H1 (cell line): Measurements from ENCODE around the gene FAM221B. TPM values are rescaled to one million over a fixed set of nuclear protein-coding genes. Genes with fewer than 3 reads are reported as not detected.
A peak's percentile ranks its signal among the peaks of the same experiment; 100 is the strongest.

ENCODE experiments used
- CTCF ChIA-PET: fragments of 300-600 bp; sonication (Branson Sonifier 250); formaldehyde crosslinking; loops from one replicate; lab custom pipeline; 2021; ENCODE audit not compliant: partially characterized antibody; lab: Charles Lee
- POLR2A ChIA-PET: fragments of 300-600 bp; sonication (Branson Sonifier 250); formaldehyde crosslinking; loops from one replicate; lab custom pipeline; 2021; ENCODE audit warnings: inconsistent platforms; ENCODE audit not compliant: partially characterized antibody; lab: Charles Lee
- DNase-seq, 2 experiments: peaks; one replicate each; pipeline versions ENCODE4 v3.0.0 to v3.0.0-alpha.2; 2010 to 2022; ENCODE audit warnings: low spot score in 2 of 2, low read depth in 1 of 2, mixed read lengths in 1 of 2
- FAIRE-seq: peaks from 2 replicates; lab custom pipeline; 2011; peaks lifted over from hg19 to GRCh38; lab: Jason Lieb, UNC
- H2AFZ ChIP-seq: 2 replicates; pipeline ENCODE4 v1.8.1; 2012; ENCODE audit warnings: low read length, inconsistent platforms
- H2AK5ac ChIP-seq: 2 replicates; pipeline ENCODE4 v1.6.1; 2013; ENCODE audit warnings: low read depth, low read length
- H2BK120ac ChIP-seq: replicated peaks from 2 replicates; pipeline ENCODE3; 2013; ENCODE audit warnings: low read depth, low read length, inconsistent platforms
- H2BK12ac ChIP-seq: 2 replicates; pipeline ENCODE4 v1.6.1; 2013; ENCODE audit warnings: low read depth, low read length
- H2BK15ac ChIP-seq: 2 replicates; pipeline ENCODE4 v1.6.1; 2013; ENCODE audit warnings: low read length
- H2BK20ac ChIP-seq: 2 replicates; pipeline ENCODE4 v1.6.1; 2013; ENCODE audit warnings: low read length
- H2BK5ac ChIP-seq: 2 replicates; pipeline ENCODE4 v1.6.1; 2013; ENCODE audit warnings: low read depth, low read length
- H3K14ac ChIP-seq: 2 replicates; pipeline ENCODE4 v1.6.1; 2013; ENCODE audit warnings: inconsistent platforms; ENCODE audit not compliant: insufficient read length
- H3K18ac ChIP-seq: 2 replicates; pipeline ENCODE4 v1.6.1; 2013; ENCODE audit warnings: low read length; ENCODE audit errors: extremely low read depth
- H3K23ac ChIP-seq: 2 replicates; pipeline ENCODE4 v1.6.1; 2013; ENCODE audit warnings: inconsistent platforms; ENCODE audit not compliant: insufficient read length
- H3K23me2 ChIP-seq: 2 replicates; pipeline ENCODE4 v1.6.1; 2013; ENCODE audit warnings: low read depth, low read length
- H3K27ac ChIP-seq: 2 replicates; pipeline ENCODE4 v1.6.1; 2011; ENCODE audit warnings: low read depth, low read length, inconsistent platforms
- H3K27me3 ChIP-seq, 4 experiments: replicated peaks in 1 of 4; 1 replicate in 1 of 4; 2 replicates in 3 of 4; pipeline versions ENCODE4 v1.6.1 to v1.8.1; 2011 to 2013; ENCODE audit warnings: low read length in 3 of 4, mild to moderate bottlenecking in 3 of 4, inconsistent platforms in 2 of 4, mixed read lengths in 2 of 4, moderate library complexity in 1 of 4; ENCODE audit not compliant: control insufficient read depth in 3 of 4, insufficient read depth in 3 of 4; ENCODE audit errors: extremely low read depth in 1 of 4
- H3K36me3 ChIP-seq, 4 experiments: 2 replicates each; pipeline versions ENCODE4 v1.6.1 to v1.8.1; 2011 to 2013; ENCODE audit warnings: mild to moderate bottlenecking in 4 of 4, low read length in 3 of 4, moderate library complexity in 2 of 4, control low read depth in 1 of 4, inconsistent platforms in 1 of 4; ENCODE audit not compliant: insufficient read depth in 4 of 4, control insufficient read depth in 2 of 4
- H3K4ac ChIP-seq: replicated peaks from 2 replicates; pipeline ENCODE3; 2013; ENCODE audit warnings: low read length, low read depth, mixed read lengths, inconsistent platforms; ENCODE audit not compliant: insufficient read length
- H3K4me1 ChIP-seq, 4 experiments: replicated peaks in 1 of 4; 1 replicate in 1 of 4; 2 replicates in 3 of 4; pipeline versions ENCODE4 v1.6.1 to v1.8.1; 2011 to 2013; ENCODE audit warnings: low read length in 3 of 4, inconsistent platforms in 2 of 4, mixed read lengths in 1 of 4; ENCODE audit not compliant: insufficient read depth in 4 of 4, control insufficient read depth in 3 of 4
- H3K4me2 ChIP-seq, 2 experiments: 2 replicates each; pipeline versions ENCODE4 v1.6.1 to v1.8.1; 2011 to 2013; ENCODE audit warnings: low read depth in 2 of 2, low read length in 2 of 2, control low read depth in 1 of 2, inconsistent platforms in 1 of 2, mild to moderate bottlenecking in 1 of 2; ENCODE audit not compliant: insufficient read depth in 1 of 2
- H3K4me3 ChIP-seq, 4 experiments: fragments of 200-600, 300-600 bp in 1 of 4; sonication (generic), shearing (Covaris generic), sonication (Bioruptor Twin) in 1 of 4; 2 replicates each; pipeline versions ENCODE4 v1.5.1 to v1.8.1; 2011 to 2016; ENCODE audit warnings: low read length in 4 of 4, low read depth in 3 of 4, control low read depth in 2 of 4, inconsistent platforms in 2 of 4, mild to moderate bottlenecking in 2 of 4, mixed read lengths in 1 of 4, moderate library complexity in 1 of 4; ENCODE audit not compliant: insufficient read depth in 2 of 4; ENCODE audit errors: extremely low read depth in 1 of 4
- H3K56ac ChIP-seq: replicated peaks from 2 replicates; pipeline ENCODE3; 2013; ENCODE audit warnings: low read depth, mild to moderate bottlenecking, mixed read lengths, low read length, inconsistent platforms; ENCODE audit not compliant: insufficient read length
- H3K79me1 ChIP-seq: 2 replicates; pipeline ENCODE4 v1.6.1; 2013; ENCODE audit warnings: low read depth, low read length, control low read depth
- H3K79me2 ChIP-seq, 2 experiments: 2 replicates each; pipeline versions ENCODE4 v1.6.1 to v1.8.1; 2012 to 2013; ENCODE audit warnings: low read length in 2 of 2, mild to moderate bottlenecking in 2 of 2, inconsistent platforms in 1 of 2; ENCODE audit not compliant: insufficient read depth in 2 of 2, control insufficient read depth in 1 of 2
- H3K9ac ChIP-seq, 4 experiments: replicated peaks in 1 of 4; 1 replicate in 1 of 4; 2 replicates in 3 of 4; pipeline versions ENCODE4 v1.6.1 to v1.8.1; 2011 to 2013; ENCODE audit warnings: low read depth in 3 of 4, low read length in 3 of 4, control low read depth in 2 of 4, mild to moderate bottlenecking in 2 of 4, moderate library complexity in 2 of 4, inconsistent platforms in 1 of 4; ENCODE audit errors: extremely low read depth in 1 of 4
- H3K9me3 ChIP-seq, 2 experiments: 2 replicates each; pipeline versions ENCODE4 v1.6.1 to v1.8.1; 2012 to 2013; ENCODE audit warnings: mild to moderate bottlenecking in 2 of 2, moderate library complexity in 2 of 2, control low read depth in 1 of 2, inconsistent platforms in 1 of 2, low read depth in 1 of 2, low read length in 1 of 2, mixed read lengths in 1 of 2; ENCODE audit not compliant: insufficient read depth in 2 of 2
- H4K20me1 ChIP-seq, 2 experiments: replicated peaks in 1 of 2; 2 replicates each; pipeline versions ENCODE3 to v1.8.1; 2011 to 2013; ENCODE audit warnings: inconsistent platforms in 2 of 2, low read length in 2 of 2, mild to moderate bottlenecking in 1 of 2; ENCODE audit not compliant: insufficient read depth in 2 of 2, control insufficient read depth in 1 of 2
- H4K5ac ChIP-seq: 2 replicates; pipeline ENCODE4 v1.6.1; 2013; ENCODE audit warnings: low read length, low read depth, mixed read lengths, inconsistent platforms; ENCODE audit not compliant: insufficient read length
- H4K8ac ChIP-seq: 2 replicates; pipeline ENCODE4 v1.8.0; 2013; ENCODE audit warnings: mild to moderate bottlenecking, moderate library complexity, low read length, inconsistent platforms; ENCODE audit not compliant: insufficient read depth; ENCODE audit errors: extremely low read depth
- H4K91ac ChIP-seq: replicated peaks from 2 replicates; pipeline ENCODE3; 2013; ENCODE audit warnings: low read length, mixed read lengths, inconsistent platforms; ENCODE audit not compliant: insufficient read length
- ATF3 ChIP-seq: IDR thresholded peaks from 2 replicates; pipeline ENCODE4 v1.6.1; 2011; ENCODE audit warnings: low read depth, mild to moderate bottlenecking, low read length; ENCODE audit not compliant: insufficient read depth
- CHD1 ChIP-seq: IDR thresholded peaks from 2 replicates; pipeline ENCODE4 v1.6.1; 2012; ENCODE audit warnings: low read depth, low read length, improper control_type of control experiment
- EZH2 ChIP-seq: fragments of 200-600 bp; sonication (generic); IDR thresholded peaks from 2 replicates; pipeline ENCODE4 v1.7.1; 2012; ENCODE audit warnings: low read depth, mild to moderate bottlenecking, moderate library complexity, low read length, inconsistent platforms; ENCODE audit not compliant: severe bottlenecking
- FOSL1 ChIP-seq: IDR thresholded peaks from 2 replicates; pipeline ENCODE4 v1.6.1; 2011; ENCODE audit warnings: mild to moderate bottlenecking, low read depth, low read length, moderate library complexity; ENCODE audit not compliant: insufficient read depth
- NANOG ChIP-seq: IDR thresholded peaks from 2 replicates; pipeline ENCODE4 v1.6.1; 2011; ENCODE audit warnings: low read length, low read depth, mild to moderate bottlenecking, inconsistent platforms; ENCODE audit not compliant: insufficient read depth, poor library complexity, severe bottlenecking
- NRF1 ChIP-seq: IDR thresholded peaks from 2 replicates; pipeline ENCODE4 v1.6.1; 2011; ENCODE audit warnings: mild to moderate bottlenecking, low read depth, low read length, improper control_type of control experiment
- PHF8 ChIP-seq: fragments of 200-600 bp; sonication (generic); conservative IDR thresholded peaks from 2 replicates; pipeline ENCODE4 v1.7.1; 2012; ENCODE audit warnings: low read depth, mild to moderate bottlenecking, inconsistent platforms, low read length, moderate library complexity
- RFX5 ChIP-seq: IDR thresholded peaks from 2 replicates; pipeline ENCODE4 v1.6.1; 2011; ENCODE audit warnings: low read depth, low read length, improper control_type of control experiment, borderline replicate concordance
- SIX5 ChIP-seq: IDR thresholded peaks from 2 replicates; pipeline ENCODE4 v1.6.1; 2011; ENCODE audit warnings: mild to moderate bottlenecking, low read depth, low read length
- TCF12 ChIP-seq: IDR thresholded peaks from 2 replicates; pipeline ENCODE4 v1.6.1; 2011; ENCODE audit warnings: low read depth, mild to moderate bottlenecking, low read length
- YY1 ChIP-seq: IDR thresholded peaks from 2 replicates; pipeline ENCODE4 v1.6.1; 2011; ENCODE audit warnings: low read depth, mild to moderate bottlenecking, low read length
- WGBS, 2 experiments: shearing (Covaris generic) in 1 of 2; methylation state at CpG; one replicate each; pipeline versions ENCODE4 v1.1.6 to v1.1.7; 2013 to 2015; ENCODE audit warnings: low lambda C conversion rate in 2 of 2, mixed read lengths in 2 of 2, inconsistent platforms in 1 of 2, low coverage in 1 of 2, missing lambda C conversion rate in 1 of 2; ENCODE audit not compliant: insufficient replicate concordance in 2 of 2, insufficient coverage in 1 of 2, insufficient read length in 1 of 2; ENCODE audit errors: extremely low coverage in 1 of 2, missing lambda C conversion rate in 1 of 2; 5-methylcytosine and 5-hydroxymethylcytosine counted together
- polyA plus RNA-seq, 7 experiments: library from polyadenylated mRNA; depleted of rRNA in 3 of 7; stranded (reverse) in 5 of 7; unstranded in 2 of 7; fragments of >200 nt in 5 of 7; fragments of 200-250 nt in 2 of 7; gene quantifications; 1 replicate in 5 of 7; 2 replicates in 1 of 7; 4 replicates in 1 of 7; pipeline versions ENCODE4 v1.2.1 to v1.2.3, GENCODE V29; 2011 to 2013; ENCODE audit warnings: missing spikeins in 2 of 7, mixed read lengths in 2 of 7
- total RNA-seq: library from RNA; stranded (reverse); fragmentation: NEBNext Ultra II Directional; extraction: Animal tissue kit (Norgen Biotek cat#: 25700); gene quantifications from 2 replicates; pipeline ENCODE4 v1.2.1, GENCODE V29; 2021

The FAM221B gene
- total and polyA plus RNA-seq, 2 of the 8 experiments (the other 6 are each of a cell fraction or from before 2014, with no cell fraction given), result not detected

DNA sequence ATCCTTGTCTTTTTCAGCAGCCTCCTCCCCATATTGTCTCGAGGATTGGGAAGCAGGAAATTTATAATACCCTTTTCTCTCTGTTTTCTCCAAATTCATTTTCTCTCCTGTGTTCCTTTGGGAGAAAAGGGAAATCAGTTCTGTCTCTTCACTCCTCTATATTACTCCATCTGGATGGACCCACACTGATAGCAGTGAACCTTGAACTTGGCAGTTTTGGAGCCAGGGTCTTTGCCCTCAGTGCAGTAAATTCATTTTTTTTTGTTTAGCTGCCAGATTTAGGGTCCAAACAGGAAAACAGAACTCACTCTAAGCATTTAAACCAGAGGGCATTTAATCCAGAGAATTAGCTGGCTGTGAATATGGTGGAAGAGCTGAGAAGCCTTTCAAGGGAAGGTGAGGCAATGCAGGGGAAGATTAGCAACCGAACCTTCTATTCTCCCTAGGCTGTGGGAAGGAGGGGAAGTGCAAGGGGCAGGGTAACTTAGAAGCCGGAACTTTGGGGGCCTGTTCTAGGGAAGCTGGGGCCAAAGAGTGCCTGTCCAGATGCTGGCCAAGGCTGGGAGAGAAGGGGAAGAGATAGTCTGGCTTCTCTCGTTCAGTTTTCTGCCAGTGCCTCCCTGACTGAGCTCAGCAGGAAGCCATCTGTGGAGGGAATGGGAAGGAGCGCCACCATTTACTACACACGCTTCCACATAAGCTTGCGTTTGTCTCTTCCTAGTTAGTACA is 53.5 kb downstream of the FAM221B start:
- H2BK5ac ChIP-seq, result peak overlapping the region; percentile 56; the same call in 1 of the 2 replicates
- CTCF ChIA-PET, result interaction anchor here (0.6 to 3.8 kb wide), 13 partner anchors 12 to 245 kb away, joined by 3 to 29 read pairs (median 4); partner anchors contain the start of genes GBA2, HINT2 and RGP1
- H3K23ac ChIP-seq, result no peak overlapping the region
- no peaks in the 10 kb centered on the region for H3K36me3 ChIP-seq
- H2AK5ac ChIP-seq, result no peak overlapping the region
- H3K9ac ChIP-seq, result no peak overlapping the region; a peak in 1 of 7 replicates
- WGBS, 2 experiments, result 67% methylated on average over 7 of the region's 7 CpGs; no CpG with 5 or more reads in 1 of the 2 experiments
- FAIRE-seq, result no peak
- H2AFZ ChIP-seq, result no peak overlapping the region
- H4K20me1 ChIP-seq, result no peaks in the 10 kb centered on the region
- H2BK120ac ChIP-seq, result no peak overlapping the region
- peak overlapping the region; percentile 19 to 47; a peak in 3 of 4 replicates for H3K4me2 ChIP-seq
- no peak overlapping the region for H3K4ac ChIP-seq
- no peak overlapping the region for H3K4me3 ChIP-seq
- no peaks in the 10 kb centered on the region for H3K79me1 ChIP-seq
- H3K18ac ChIP-seq, result no peak overlapping the region
- H3K23me2 ChIP-seq, result no peaks in the 10 kb centered on the region
- H2BK15ac ChIP-seq, result no peak overlapping the region
- no peak overlapping the region for H4K91ac ChIP-seq
- H3K27ac ChIP-seq, result no peak overlapping the region
- no peak overlapping the region for H2BK12ac ChIP-seq
- H4K8ac ChIP-seq, result no peak overlapping the region
- H3K4me1 ChIP-seq, result peaks cover 0 to 6% (median 4%) of the 10 kb centered on the region in 4 experiments; a peak in 6 of 7 replicates
- no peak overlapping the region for H2BK20ac ChIP-seq
- H3K27me3 ChIP-seq, result no peaks in the 10 kb centered on the region
- POLR2A ChIA-PET, result interaction anchor here (0.7 to 1.7 kb wide), 9 partner anchors 11 to 47 kb away, joined by 3 to 4 read pairs (median 3); partner anchors contain the start of genes CREB3 and TLN1
- no peak overlapping the region for H3K56ac ChIP-seq
- no peaks in the 10 kb centered on the region for H3K9me3 ChIP-seq
- H4K5ac ChIP-seq, result no peak overlapping the region
- DNase-seq, result peak in 1 of 2 experiments; percentile 52
- H3K14ac ChIP-seq, result no peak overlapping the region
- no peaks in the 10 kb centered on the region for H3K79me2 ChIP-seq
- TF ChIP-seq PHF8 (no peak), NRF1 (no peak), NANOG (no peak), FOSL1 (no peak), EZH2 (no peak), YY1 (no peak), CHD1 (no peak), ATF3 (no peak), RFX5 (no peak), SIX5 (no peak), TCF12 (no peak)
